ENCODE measurements around the gene STX11.

DNA sequence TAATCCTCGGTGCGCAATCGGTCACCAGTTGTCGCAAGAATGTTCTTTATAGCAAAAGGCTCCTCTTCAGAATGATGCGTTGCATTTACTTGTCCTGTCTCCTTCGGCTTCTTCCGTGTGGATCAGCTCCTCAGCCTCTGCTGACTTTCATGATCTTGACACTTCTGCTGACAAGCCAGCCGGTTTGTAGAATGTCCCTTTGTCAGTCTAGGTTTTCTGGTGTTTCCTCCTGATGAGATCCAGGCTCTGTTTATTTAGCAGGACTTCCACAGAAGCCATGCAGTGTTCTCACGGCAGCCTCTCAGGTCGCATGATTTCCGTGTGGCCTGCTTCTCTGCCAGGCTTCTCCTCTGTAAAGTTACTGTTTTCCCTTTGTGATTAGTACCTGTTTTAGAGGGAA lies 66.9 kb downstream of the STX11 start:
- TF ChIP-seq POLR2A (IDR thresholded peaks at IDR 0.05) (no peak), POLR2AphosphoS5 (IDR thresholded peaks at IDR 0.05) (no peak)
- TF ChIP-seq, protein P1, sequence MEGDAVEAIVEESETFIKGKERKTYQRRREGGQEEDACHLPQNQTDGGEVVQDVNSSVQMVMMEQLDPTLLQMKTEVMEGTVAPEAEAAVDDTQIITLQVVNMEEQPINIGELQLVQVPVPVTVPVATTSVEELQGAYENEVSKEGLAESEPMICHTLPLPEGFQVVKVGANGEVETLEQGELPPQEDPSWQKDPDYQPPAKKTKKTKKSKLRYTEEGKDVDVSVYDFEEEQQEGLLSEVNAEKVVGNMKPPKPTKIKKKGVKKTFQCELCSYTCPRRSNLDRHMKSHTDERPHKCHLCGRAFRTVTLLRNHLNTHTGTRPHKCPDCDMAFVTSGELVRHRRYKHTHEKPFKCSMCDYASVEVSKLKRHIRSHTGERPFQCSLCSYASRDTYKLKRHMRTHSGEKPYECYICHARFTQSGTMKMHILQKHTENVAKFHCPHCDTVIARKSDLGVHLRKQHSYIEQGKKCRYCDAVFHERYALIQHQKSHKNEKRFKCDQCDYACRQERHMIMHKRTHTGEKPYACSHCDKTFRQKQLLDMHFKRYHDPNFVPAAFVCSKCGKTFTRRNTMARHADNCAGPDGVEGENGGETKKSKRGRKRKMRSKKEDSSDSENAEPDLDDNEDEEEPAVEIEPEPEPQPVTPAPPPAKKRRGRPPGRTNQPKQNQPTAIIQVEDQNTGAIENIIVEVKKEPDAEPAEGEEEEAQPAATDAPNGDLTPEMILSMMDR (IDR thresholded peaks at IDR 0.05) = no peak

All from breast epithelium (tissue), 3 donors.